Mesothelial cell of epicardium (in vitro differentiated cells): ENCODE measurements around the gene ABCC4. TPM values are rescaled to one million over a fixed set of nuclear protein-coding genes. Genes with fewer than 3 reads are reported as not detected.

Experiments used
- DNase-seq, 2 experiments: peaks; one replicate each; pipeline ENCODE4 v3.0.0; 2021; ENCODE audit warnings: low spot score in 2 of 2; ENCODE audit not compliant: unreplicated experiment in 2 of 2
- H3K27ac Mint-ChIP-seq: 2 replicates; pipeline ENCODE4 v1.8.0; 2021; ENCODE audit warnings: mixed read lengths
- H3K27me3 Mint-ChIP-seq: 2 replicates; pipeline ENCODE4 v1.8.0; 2021; ENCODE audit warnings: low read depth, mixed read lengths
- H3K36me3 Mint-ChIP-seq: 2 replicates; pipeline ENCODE4 v1.8.0; 2021; ENCODE audit warnings: mixed read lengths
- H3K4me1 Mint-ChIP-seq: 2 replicates; pipeline ENCODE4 v1.8.0; 2021; ENCODE audit warnings: mixed read lengths
- H3K4me3 Mint-ChIP-seq: 2 replicates; pipeline ENCODE4 v1.8.0; 2021; ENCODE audit warnings: mild to moderate bottlenecking, moderate library complexity, mixed read lengths
- H3K9me3 Mint-ChIP-seq: 2 replicates; pipeline ENCODE4 v1.8.0; 2021; ENCODE audit warnings: mixed read lengths
- total RNA-seq: library from RNA; stranded (reverse); gene quantifications from 3 replicates; pipeline ENCODE4 v1.2.1, GENCODE V29; 2021
- TF ChIP-seq, protein P1 (sequence below): fragments of 200-600 bp; sonication (generic); IDR thresholded peaks from one replicate; pipeline ENCODE4 v1.5.0; 2021; ENCODE audit warnings: antibody characterized with exemption; ENCODE audit not compliant: unreplicated experiment

ABCC4 gene
- total RNA-seq, 1 donor from 2014 or later = 7.7 TPM

GRCh38 chr13:95019886-95020285 lies 281.4 kb downstream of the ABCC4 start:
- no peak for DNase-seq
- no peak overlapping the region for H3K4me3 Mint-ChIP-seq
- H3K36me3 Mint-ChIP-seq = no peaks in the 10 kb centered on the region
- no peak overlapping the region for H3K27ac Mint-ChIP-seq
- H3K27me3 Mint-ChIP-seq = peaks cover 4% of the 10 kb centered on the region
- TF ChIP-seq, protein P1, sequence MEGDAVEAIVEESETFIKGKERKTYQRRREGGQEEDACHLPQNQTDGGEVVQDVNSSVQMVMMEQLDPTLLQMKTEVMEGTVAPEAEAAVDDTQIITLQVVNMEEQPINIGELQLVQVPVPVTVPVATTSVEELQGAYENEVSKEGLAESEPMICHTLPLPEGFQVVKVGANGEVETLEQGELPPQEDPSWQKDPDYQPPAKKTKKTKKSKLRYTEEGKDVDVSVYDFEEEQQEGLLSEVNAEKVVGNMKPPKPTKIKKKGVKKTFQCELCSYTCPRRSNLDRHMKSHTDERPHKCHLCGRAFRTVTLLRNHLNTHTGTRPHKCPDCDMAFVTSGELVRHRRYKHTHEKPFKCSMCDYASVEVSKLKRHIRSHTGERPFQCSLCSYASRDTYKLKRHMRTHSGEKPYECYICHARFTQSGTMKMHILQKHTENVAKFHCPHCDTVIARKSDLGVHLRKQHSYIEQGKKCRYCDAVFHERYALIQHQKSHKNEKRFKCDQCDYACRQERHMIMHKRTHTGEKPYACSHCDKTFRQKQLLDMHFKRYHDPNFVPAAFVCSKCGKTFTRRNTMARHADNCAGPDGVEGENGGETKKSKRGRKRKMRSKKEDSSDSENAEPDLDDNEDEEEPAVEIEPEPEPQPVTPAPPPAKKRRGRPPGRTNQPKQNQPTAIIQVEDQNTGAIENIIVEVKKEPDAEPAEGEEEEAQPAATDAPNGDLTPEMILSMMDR = no peak
- H3K4me1 Mint-ChIP-seq = no peaks in the 10 kb centered on the region
- no peaks in the 10 kb centered on the region for H3K9me3 Mint-ChIP-seq

DNA sequence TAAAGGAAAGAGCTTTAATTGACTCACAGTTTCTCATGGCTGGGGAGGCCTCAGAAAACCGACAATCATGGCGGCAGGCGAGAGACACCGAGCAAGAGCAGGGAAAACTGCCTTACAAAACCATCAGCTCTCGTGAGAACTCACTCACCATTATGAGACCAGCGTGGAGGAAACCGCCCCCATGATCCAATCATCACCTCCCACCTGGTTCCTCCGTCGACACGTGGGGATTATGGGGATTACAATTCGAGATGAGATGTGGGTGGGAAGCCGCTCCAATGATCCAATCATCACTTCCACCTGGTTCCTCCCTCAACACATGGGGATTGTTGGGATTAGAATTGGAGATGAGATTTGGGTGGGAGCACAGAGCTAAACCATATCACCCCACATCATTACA lies 293.9 kb downstream of the ABCC4 start:
- Mint-ChIP-seq H3K36me3 (no peaks in the 10 kb centered on the region), H3K4me3 (no peak overlapping the region), H3K9me3 (no peaks in the 10 kb centered on the region), H3K4me1 (peaks cover 3% of the 10 kb centered on the region), H3K27me3 (peaks cover 34% of the 10 kb centered on the region), H3K27ac (no peak overlapping the region)
- TF ChIP-seq, protein P1 = no peak
- no peak for DNase-seq

DNA sequence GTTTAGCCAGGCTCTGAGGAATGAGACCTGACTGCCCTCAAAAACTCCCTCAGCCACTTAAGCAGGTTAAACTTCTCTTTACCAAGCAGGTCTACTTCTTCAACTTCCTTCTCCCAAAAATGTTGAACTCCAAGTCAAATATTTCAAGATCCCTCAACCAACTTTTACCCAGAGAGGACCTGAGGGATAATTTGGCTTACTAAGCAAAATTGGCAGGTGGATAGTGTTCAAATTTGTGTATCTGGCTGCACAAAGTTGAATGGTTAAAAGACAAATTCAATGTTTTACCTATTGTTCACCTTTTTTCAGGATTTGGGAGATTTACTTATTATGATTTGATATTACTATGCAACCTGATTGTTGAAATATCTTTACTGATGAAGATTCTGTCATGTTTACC lies 296.0 kb downstream of the ABCC4 start:
- Mint-ChIP-seq H3K27me3 (peaks cover 48% of the 10 kb centered on the region), H3K36me3 (no peaks in the 10 kb centered on the region), H3K4me1 (peaks cover 3% of the 10 kb centered on the region), H3K27ac (no peak overlapping the region), H3K4me3 (no peak overlapping the region), H3K9me3 (no peaks in the 10 kb centered on the region)
- DNase-seq = no peak
- TF ChIP-seq, protein P1 = no peak

DNA sequence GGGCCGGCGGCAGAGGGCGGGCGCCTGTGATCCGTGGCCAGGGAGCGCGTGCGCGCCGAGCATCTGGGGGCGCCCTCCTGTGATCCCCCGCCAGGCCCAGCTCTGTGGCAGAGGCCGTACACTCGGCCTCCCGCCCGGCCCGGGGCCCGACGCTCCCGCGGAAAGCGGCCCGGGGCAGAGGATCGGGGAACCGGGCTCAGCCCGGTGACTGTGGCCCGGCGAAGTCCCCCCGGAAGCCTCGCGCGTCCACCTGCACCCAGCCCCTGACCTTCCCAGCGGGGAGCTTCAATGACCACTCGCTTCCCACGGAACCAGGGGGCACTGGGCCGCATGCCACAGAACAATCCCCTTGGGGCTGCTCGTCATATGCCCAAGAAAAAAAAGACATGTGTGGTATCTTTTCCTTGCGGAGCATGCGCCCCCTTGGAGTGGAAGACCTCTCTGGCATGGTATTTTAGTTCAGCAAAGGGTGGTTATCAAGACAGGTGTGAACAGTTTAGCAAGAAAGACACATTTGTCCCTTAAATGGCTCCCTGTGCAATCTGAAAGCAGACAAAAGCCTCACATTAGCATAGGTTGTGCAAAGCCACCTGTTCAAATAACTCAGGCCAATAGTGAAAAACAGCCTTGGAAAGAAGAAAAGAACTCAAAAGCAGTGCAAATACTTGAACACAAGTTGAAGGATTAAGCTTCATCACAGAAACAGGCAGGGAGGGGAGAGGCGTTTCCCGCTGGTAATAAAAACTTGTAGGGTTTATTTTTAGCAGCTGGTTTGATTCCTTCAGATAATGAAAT lies 298.0 kb downstream of the ABCC4 start:
- Mint-ChIP-seq H3K27me3 (peaks cover 44% of the 10 kb centered on the region), H3K27ac (no peak overlapping the region), H3K4me3 (no peak overlapping the region), H3K36me3 (no peaks in the 10 kb centered on the region), H3K4me1 (peaks cover 4% of the 10 kb centered on the region), H3K9me3 (no peaks in the 10 kb centered on the region)
- TF ChIP-seq, protein P1 = no peak
- DNase-seq = no peak

GRCh38 chr13:95002126-95002525 lies 299.1 kb downstream of the ABCC4 start:
- Mint-ChIP-seq H3K4me3 (peak overlapping the region; percentile 33), H3K9me3 (no peaks in the 10 kb centered on the region), H3K36me3 (no peaks in the 10 kb centered on the region), H3K27ac (no peak overlapping the region), H3K27me3 (peaks cover 44% of the 10 kb centered on the region), H3K4me1 (peaks cover 4% of the 10 kb centered on the region)
- no peak for DNase-seq
- TF ChIP-seq, protein P1 = no peak
